Tibial nerve (tissue), 3 donors: ENCODE measurements around the gene TMEM43.

Experiments
- POLR2A ChIP-seq, 2 donors: fragments of 450-650 bp; IDR thresholded peaks; one replicate each; pipeline ENCODE4 v1.6.1; 2017; ENCODE audit warnings: antibody characterized with exemption in 2 of 2, mild to moderate bottlenecking in 2 of 2, moderate library complexity in 2 of 2
- TF ChIP-seq, protein P1 (sequence below), 5 experiments: fragments of 200-600 bp in 3 of 5; fragments of 450-650 bp in 2 of 5; sonication (generic) in 3 of 5; IDR thresholded peaks; one replicate each; pipeline ENCODE4 v1.5.1; 2016 to 2019; ENCODE audit warnings: antibody characterized with exemption in 5 of 5, mild to moderate bottlenecking in 3 of 5, moderate library complexity in 2 of 5

DNA sequence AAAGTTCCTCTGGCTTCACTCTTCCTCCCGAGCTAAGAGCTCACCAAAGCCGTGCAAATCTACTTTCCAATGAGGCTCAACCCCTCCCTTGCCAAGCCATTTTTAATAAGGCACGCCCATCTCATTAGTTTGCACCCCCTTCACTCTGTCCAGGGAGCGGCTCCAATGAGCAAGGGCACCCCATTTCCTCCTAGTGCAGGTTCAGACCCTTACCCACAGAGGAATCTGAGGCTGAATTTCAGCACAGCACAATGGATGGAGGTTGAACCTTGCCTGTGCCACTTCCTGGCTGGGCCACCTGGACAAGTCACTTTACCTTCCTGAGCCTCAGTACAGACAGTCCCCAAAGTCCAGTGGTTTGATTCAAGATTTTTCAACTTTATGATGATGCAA lies 28.1 kb downstream of the TMEM43 start:
- TF ChIP-seq, protein P1, sequence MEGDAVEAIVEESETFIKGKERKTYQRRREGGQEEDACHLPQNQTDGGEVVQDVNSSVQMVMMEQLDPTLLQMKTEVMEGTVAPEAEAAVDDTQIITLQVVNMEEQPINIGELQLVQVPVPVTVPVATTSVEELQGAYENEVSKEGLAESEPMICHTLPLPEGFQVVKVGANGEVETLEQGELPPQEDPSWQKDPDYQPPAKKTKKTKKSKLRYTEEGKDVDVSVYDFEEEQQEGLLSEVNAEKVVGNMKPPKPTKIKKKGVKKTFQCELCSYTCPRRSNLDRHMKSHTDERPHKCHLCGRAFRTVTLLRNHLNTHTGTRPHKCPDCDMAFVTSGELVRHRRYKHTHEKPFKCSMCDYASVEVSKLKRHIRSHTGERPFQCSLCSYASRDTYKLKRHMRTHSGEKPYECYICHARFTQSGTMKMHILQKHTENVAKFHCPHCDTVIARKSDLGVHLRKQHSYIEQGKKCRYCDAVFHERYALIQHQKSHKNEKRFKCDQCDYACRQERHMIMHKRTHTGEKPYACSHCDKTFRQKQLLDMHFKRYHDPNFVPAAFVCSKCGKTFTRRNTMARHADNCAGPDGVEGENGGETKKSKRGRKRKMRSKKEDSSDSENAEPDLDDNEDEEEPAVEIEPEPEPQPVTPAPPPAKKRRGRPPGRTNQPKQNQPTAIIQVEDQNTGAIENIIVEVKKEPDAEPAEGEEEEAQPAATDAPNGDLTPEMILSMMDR (IDR thresholded peaks at IDR 0.05) = no peak
- no peak for TF ChIP-seq POLR2A (IDR thresholded peaks at IDR 0.05)
